Esophagus muscularis mucosa (tissue), 4 donors: ENCODE measurements around the gene UBL4A. TPM values are rescaled to one million over a fixed set of nuclear protein-coding genes. Genes with fewer than 3 reads are reported as not detected.

Experiments used
- DNase-seq: peaks from one replicate; pipeline ENCODE4 v3.0.0-alpha.2; 2017; ENCODE audit errors: extremely low spot score
- H3K27ac ChIP-seq, 4 donors: fragments of 200-600 bp; sonication (generic); replicated peaks in 1 of 4; 1 replicate in 3 of 4; 2 replicates in 1 of 4; pipeline ENCODE4 v1.5.1; 2016 to 2019; ENCODE audit warnings: mild to moderate bottlenecking in 1 of 4
- H3K27me3 ChIP-seq, 4 donors: fragments of 200-600 bp; sonication (generic); one replicate each; pipeline versions ENCODE4 v1.5.1 to v1.6.0; 2016 to 2019
- H3K36me3 ChIP-seq, 4 donors: fragments of 200-600 bp; sonication (generic); one replicate each; pipeline ENCODE4 v1.5.1; 2016 to 2019
- H3K4me1 ChIP-seq, 4 donors: fragments of 200-600 bp; sonication (generic); one replicate each; pipeline ENCODE4 v1.5.1; 2016 to 2019
- H3K4me3 ChIP-seq, 4 donors: fragments of 200-600 bp; sonication (generic); 1 replicate in 2 of 4; 2 replicates in 2 of 4; pipeline ENCODE4 v1.5.1; 2016 to 2019; ENCODE audit warnings: mild to moderate bottlenecking in 4 of 4, moderate library complexity in 1 of 4
- H3K9me3 ChIP-seq, 4 donors: fragments of 200-600 bp; sonication (generic); 1 replicate in 3 of 4; 2 replicates in 1 of 4; pipeline ENCODE4 v1.5.1; 2016 to 2019
- EP300 ChIP-seq: sonication (generic); formaldehyde crosslinking; IDR thresholded peaks from one replicate; pipeline ENCODE4 v1.6.1; 2017; ENCODE audit warnings: antibody characterized with exemption
- POLR2A ChIP-seq: fragments of 450-650 bp; IDR thresholded peaks from one replicate; pipeline ENCODE4 v1.6.1; 2017; ENCODE audit warnings: antibody characterized with exemption, moderate library complexity, mild to moderate bottlenecking, low read depth
- POLR2AphosphoS5 ChIP-seq, 2 donors: sonication (generic); formaldehyde crosslinking; IDR thresholded peaks; one replicate each; pipeline ENCODE4 v1.6.1; 2017; ENCODE audit warnings: antibody characterized with exemption in 2 of 2
- WGBS: methylation state at CpG from one replicate; pipeline ENCODE4 v1.1.5; 2018; 5-methylcytosine and 5-hydroxymethylcytosine counted together
- intact Hi-C: fragments of 100-400 bp; cut with DNase I; formaldehyde crosslinking; loops from one replicate; pipeline ENCODE4 v1.15.1; 2023
- total RNA-seq, 4 donors: library from RNA; depleted of rRNA; stranded (reverse); fragments of >200 nt; gene quantifications; one replicate each; pipeline versions ENCODE4 v1.1.0 to v1.2.1, GENCODE V29; 2016
- TF ChIP-seq, protein P1 (sequence below), 3 experiments: fragments of 200-600 bp in 2 of 3; fragments of 450-650 bp in 1 of 3; sonication (generic) in 2 of 3; IDR thresholded peaks; one replicate each; pipeline ENCODE4 v1.5.1; 2017 to 2019; ENCODE audit warnings: antibody characterized with exemption in 3 of 3, mild to moderate bottlenecking in 2 of 3, moderate library complexity in 1 of 3

Gene UBL4A
- total RNA-seq, 4 donors from 2014 or later = 41.7 to 75.8 (median 57.9) TPM

DNA sequence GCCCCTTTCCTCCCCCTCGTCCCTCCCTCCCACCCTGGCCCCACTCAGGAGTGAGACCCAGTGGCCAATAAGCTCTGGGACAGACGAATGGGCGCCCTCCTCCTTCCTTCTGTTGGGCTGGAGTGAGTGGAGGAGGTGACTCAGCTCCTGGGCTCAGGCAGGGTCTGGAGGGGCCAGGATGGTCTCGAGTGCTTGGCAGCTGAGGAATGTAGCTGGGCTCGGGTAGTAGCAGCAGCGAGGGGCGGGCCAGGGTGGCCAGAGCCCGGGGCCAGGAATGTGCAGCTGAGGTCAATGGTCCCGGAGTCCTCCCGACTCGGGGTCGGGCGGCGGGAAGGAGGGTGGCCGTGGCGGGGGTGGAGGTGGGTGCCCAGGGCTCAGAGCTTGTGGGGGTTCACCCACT, 45.2 kb upstream of the UBL4A start:
- Histone ChIP-seq H3K9me3 (no peaks in the 10 kb centered on the region), H3K27ac (no peak overlapping the region), H3K4me1 (peaks cover 7 to 22% (median 17%) of the 10 kb centered on the region in 4 donors), H3K36me3 (peaks cover 0 to 41% (median 27%) of the 10 kb centered on the region in 4 donors), H3K27me3 (no peaks in the 10 kb centered on the region), H3K4me3 (no peak overlapping the region)
- no CpG with 5 or more reads among the region's 16 CpGs for WGBS
- TF ChIP-seq POLR2A (no peak), EP300 (no peak), POLR2AphosphoS5 (IDR thresholded peaks at IDR 0.05) (no peak)
- TF ChIP-seq, protein P1, sequence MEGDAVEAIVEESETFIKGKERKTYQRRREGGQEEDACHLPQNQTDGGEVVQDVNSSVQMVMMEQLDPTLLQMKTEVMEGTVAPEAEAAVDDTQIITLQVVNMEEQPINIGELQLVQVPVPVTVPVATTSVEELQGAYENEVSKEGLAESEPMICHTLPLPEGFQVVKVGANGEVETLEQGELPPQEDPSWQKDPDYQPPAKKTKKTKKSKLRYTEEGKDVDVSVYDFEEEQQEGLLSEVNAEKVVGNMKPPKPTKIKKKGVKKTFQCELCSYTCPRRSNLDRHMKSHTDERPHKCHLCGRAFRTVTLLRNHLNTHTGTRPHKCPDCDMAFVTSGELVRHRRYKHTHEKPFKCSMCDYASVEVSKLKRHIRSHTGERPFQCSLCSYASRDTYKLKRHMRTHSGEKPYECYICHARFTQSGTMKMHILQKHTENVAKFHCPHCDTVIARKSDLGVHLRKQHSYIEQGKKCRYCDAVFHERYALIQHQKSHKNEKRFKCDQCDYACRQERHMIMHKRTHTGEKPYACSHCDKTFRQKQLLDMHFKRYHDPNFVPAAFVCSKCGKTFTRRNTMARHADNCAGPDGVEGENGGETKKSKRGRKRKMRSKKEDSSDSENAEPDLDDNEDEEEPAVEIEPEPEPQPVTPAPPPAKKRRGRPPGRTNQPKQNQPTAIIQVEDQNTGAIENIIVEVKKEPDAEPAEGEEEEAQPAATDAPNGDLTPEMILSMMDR (IDR thresholded peaks at IDR 0.05) = no peak
- DNase-seq = no peak
- intact Hi-C loops = loop anchor here (5.0 kb wide), 1 partner anchor 129 kb away; no protein-coding TSS in a partner anchor

DNA sequence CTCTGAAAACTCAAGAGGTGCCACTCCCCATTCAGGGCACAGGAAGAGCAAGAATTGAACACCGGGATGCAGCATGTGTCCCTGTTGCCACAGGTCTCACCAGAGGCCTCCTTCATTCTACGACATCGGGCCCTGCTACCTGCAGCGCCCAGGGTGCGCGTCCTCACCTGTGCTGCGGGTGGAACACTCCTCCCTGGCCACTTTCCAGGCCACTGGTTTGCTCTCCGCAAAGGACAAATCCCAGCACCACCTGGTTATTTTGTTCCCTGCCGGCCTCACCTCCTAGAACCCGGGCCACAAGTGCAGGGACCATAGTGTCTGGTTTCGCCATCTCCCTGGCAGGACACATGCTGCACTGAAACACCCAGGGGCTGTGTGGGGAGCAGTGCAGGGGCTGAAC, 43.9 kb upstream of the UBL4A start:
- Histone ChIP-seq H3K36me3 (peaks cover 0 to 34% (median 24%) of the 10 kb centered on the region in 4 donors), H3K4me3 (no peak overlapping the region), H3K4me1 (peaks cover 7 to 22% (median 18%) of the 10 kb centered on the region in 4 donors), H3K27ac (no peak overlapping the region), H3K9me3 (no peaks in the 10 kb centered on the region), H3K27me3 (no peaks in the 10 kb centered on the region)
- WGBS = 91% methylated on average over 11 of the region's 11 CpGs
- no peak for DNase-seq
- TF ChIP-seq, protein P1 (IDR thresholded peaks at IDR 0.05) = no peak
- no peak for TF ChIP-seq EP300
- TF ChIP-seq POLR2AphosphoS5 (IDR thresholded peaks at IDR 0.05) = no peak
- no peak for TF ChIP-seq POLR2A
- intact Hi-C loops = loop anchor here (5.0 kb wide), 1 partner anchor 128 kb away; no protein-coding TSS in a partner anchor

DNA sequence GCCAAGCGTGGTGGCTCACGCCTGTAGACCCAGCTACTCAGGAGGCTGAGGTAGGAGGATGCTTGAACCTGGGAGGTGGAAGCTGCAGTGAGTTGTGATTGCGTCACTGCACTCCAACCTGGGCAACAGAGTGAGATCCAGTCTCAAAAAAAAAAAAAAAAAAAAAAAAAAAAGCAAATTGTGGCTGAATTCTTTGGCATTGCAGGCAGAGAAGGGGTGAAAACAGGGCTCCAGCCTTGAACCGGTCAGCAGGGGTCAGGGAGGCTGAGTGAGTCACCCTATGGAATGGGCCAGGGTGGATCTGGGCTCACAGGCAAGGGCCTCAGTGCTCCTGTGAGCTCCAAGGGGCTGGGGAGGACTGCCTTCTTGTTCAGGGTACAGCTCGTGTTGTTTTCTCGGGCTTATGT, 42.8 kb upstream of the UBL4A start:
- Histone ChIP-seq H3K9me3 (no peaks in the 10 kb centered on the region), H3K4me1 (peaks cover 3 to 14% (median 12%) of the 10 kb centered on the region in 4 donors), H3K4me3 (no peak overlapping the region), H3K27me3 (no peaks in the 10 kb centered on the region), H3K36me3 (peaks cover 0 to 30% (median 21%) of the 10 kb centered on the region in 4 donors), H3K27ac (no peak overlapping the region)
- TF ChIP-seq EP300 (no peak), POLR2AphosphoS5 (IDR thresholded peaks at IDR 0.05) (no peak), POLR2A (no peak)
- TF ChIP-seq, protein P1 (IDR thresholded peaks at IDR 0.05) = no peak
- 84% methylated on average over 6 of the region's 6 CpGs for WGBS
- DNase-seq = no peak
- intact Hi-C loops = loop anchor here (5.0 kb wide), 1 partner anchor 42 kb away; the partner anchor contains the start of gene UBL4A

DNA sequence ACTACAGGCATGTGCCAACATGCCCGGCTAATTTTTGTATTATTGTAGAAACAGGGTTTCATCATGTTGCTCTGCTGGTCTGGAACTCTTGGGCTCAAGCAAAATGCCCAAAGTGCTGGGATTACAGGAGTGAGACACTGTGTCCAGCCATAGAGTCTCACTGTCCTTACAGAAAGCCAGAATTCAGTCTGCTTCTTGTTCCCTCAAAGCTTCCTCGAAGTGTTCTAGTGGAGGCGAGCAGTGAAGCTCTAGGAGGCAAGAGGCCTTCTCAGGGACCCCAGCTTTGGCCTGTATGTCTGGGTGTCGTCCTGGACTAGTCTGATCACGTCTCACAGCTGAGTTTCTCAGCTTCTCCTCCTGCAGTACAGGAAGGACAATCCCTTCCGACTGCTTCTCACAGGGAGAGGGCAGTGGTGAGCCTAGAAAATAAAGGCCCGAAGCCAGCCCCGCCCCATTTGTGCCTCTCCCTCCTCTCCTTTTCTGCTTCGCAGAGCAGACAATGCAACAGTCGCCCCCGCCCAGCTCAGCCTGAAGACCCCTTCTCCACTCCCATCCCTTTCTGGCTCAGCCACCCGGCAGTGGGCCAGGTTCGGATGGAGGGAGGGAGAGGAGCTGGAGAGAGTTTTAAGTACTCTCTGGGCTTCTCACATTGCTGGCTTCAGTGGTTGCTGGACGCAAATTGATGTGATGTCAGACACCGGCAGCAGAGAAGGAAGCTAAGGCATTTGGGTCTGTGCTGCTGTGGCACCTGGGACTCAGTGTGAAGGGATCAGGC, 40.7 kb upstream of the UBL4A start:
- no peak for DNase-seq
- H3K4me1 ChIP-seq = peaks cover 3 to 14% (median 12%) of the 10 kb centered on the region in 4 donors
- peak overlapping the region; percentile 38 to 43 (median 42) for H3K4me3 ChIP-seq
- peaks cover 0 to 9% (median 4%) of the 10 kb centered on the region in 4 donors for H3K36me3 ChIP-seq
- TF ChIP-seq POLR2AphosphoS5 (IDR thresholded peaks at IDR 0.05) = peak; percentile 56 to 65
- TF ChIP-seq, protein P1 (IDR thresholded peaks at IDR 0.05) = peak; percentile 45 to 60 (median 57)
- no peak for TF ChIP-seq EP300
- no peak for TF ChIP-seq POLR2A
- intact Hi-C loops = loop anchor here (5.0 kb wide), 1 partner anchor 40 kb away; the partner anchor contains the start of gene UBL4A
- H3K9me3 ChIP-seq = no peaks in the 10 kb centered on the region
- no peaks in the 10 kb centered on the region for H3K27me3 ChIP-seq
- WGBS = 25% methylated on average over 14 of the region's 15 CpGs
- peak overlapping the region; percentile 67 to 78 (median 74) for H3K27ac ChIP-seq
